Colonic mucosa (tissue), 4 donors: Measurements from ENCODE around the gene ADGB. TPM values are rescaled to one million over a fixed set of nuclear protein-coding genes. Genes with fewer than 3 reads are reported as not detected.

ENCODE experiments used
- DNase-seq: peaks from one replicate; pipeline ENCODE4 v3.0.0-alpha.2; 2020
- H3K27ac ChIP-seq: fragments of 200-600 bp; one replicate; pipeline ENCODE4 v1.8.0; 2021
- H3K27me3 ChIP-seq: fragments of 200-600 bp; one replicate; pipeline ENCODE4 v1.8.0; 2021
- H3K36me3 ChIP-seq: fragments of 200-600 bp; one replicate; pipeline ENCODE4 v1.8.0; 2021
- H3K4me1 ChIP-seq: fragments of 200-600 bp; one replicate; pipeline ENCODE4 v1.8.0; 2021; ENCODE audit warnings: mild to moderate bottlenecking
- H3K4me3 ChIP-seq: fragments of 200-600 bp; one replicate; pipeline ENCODE4 v1.8.0; 2021
- H3K9ac ChIP-seq, 2 donors: one replicate each; pipeline ENCODE4 v1.7.0; 2013; ENCODE audit warnings: control low read depth in 2 of 2, low read depth in 2 of 2, low read length in 2 of 2
- H3K9me3 ChIP-seq: fragments of 200-600 bp; one replicate; pipeline ENCODE4 v1.8.0; 2021
- intact Hi-C: fragments of 100-400 bp; cut with DNase I; formaldehyde crosslinking; loops from one replicate; pipeline ENCODE4 v1.14.1; 2022
- total RNA-seq, 2 donors: library from RNA; stranded (reverse); fragmentation: NEBNext Ultra II Directional in 1 of 2; extraction: Animal tissue kit (Norgen Biotek cat#: 25700) in 1 of 2; gene quantifications; one replicate each; pipeline ENCODE4 v1.2.1, GENCODE V29; 2021
- TF ChIP-seq, protein P1 (sequence below): fragments of 200-600 bp; IDR thresholded peaks from one replicate; pipeline ENCODE4 v1.8.0; 2022; ENCODE audit warnings: antibody characterized with exemption, mild to moderate bottlenecking
- donor health status: healthy.
- donor health status: DM: no; HTN: no; CAD: no.
- donor health status: DM: no; HTN: no; CAD: no.

Gene ADGB
- total RNA-seq, 2 donors from 2014 or later: 0.57 to 0.72 TPM

DNA sequence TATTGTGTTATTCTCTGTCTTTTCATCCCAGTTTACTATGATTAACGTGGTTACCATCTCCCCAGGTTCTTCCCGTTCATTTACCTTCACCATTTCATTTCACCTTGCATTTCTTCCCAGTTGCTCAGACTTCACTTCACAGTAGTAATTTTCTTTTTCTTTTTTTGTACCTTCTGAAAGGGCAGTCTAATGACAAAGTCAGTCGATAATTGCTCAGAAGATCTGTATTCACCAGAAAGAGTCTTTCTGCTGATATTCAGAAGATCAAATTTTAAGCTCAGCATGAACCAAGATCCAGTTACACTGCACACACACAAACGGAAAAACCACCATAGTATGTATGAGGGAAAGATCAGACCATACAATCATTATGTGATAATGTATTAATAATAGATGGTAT, 265.5 kb downstream of the ADGB start:
- no peak for DNase-seq
- Histone ChIP-seq H3K36me3 (no peaks in the 10 kb centered on the region), H3K4me1 (no peaks in the 10 kb centered on the region), H3K9me3 (no peaks in the 10 kb centered on the region), H3K27me3 (no peaks in the 10 kb centered on the region), H3K4me3 (no peak overlapping the region), H3K9ac (no peak overlapping the region), H3K27ac (no peak overlapping the region)
- intact Hi-C loops: no loop called here
- TF ChIP-seq, protein P1, sequence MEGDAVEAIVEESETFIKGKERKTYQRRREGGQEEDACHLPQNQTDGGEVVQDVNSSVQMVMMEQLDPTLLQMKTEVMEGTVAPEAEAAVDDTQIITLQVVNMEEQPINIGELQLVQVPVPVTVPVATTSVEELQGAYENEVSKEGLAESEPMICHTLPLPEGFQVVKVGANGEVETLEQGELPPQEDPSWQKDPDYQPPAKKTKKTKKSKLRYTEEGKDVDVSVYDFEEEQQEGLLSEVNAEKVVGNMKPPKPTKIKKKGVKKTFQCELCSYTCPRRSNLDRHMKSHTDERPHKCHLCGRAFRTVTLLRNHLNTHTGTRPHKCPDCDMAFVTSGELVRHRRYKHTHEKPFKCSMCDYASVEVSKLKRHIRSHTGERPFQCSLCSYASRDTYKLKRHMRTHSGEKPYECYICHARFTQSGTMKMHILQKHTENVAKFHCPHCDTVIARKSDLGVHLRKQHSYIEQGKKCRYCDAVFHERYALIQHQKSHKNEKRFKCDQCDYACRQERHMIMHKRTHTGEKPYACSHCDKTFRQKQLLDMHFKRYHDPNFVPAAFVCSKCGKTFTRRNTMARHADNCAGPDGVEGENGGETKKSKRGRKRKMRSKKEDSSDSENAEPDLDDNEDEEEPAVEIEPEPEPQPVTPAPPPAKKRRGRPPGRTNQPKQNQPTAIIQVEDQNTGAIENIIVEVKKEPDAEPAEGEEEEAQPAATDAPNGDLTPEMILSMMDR: no peak

DNA sequence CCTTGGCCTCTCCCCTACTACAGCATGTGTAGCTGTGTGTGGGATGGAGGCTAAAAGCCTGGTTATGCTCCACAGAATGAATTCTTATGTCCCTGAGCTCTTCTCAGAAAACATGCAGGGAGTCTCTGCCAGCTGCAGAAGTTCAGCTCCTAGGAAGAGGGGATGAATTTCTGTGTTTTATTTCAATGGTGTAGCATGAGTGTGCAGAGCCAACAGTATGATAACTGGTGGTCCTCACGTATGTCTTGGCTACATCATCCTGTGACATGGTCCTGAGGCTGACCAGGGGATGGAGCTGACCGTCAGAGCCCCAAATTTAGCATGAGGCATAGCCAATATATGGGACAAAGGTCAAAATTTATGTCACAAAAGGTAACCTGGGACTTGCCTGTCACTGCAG, 266.1 kb downstream of the ADGB start:
- H3K9me3 ChIP-seq: no peaks in the 10 kb centered on the region
- no peak overlapping the region for H3K9ac ChIP-seq
- no peaks in the 10 kb centered on the region for H3K36me3 ChIP-seq
- intact Hi-C loops: no loop called here
- no peak overlapping the region for H3K27ac ChIP-seq
- TF ChIP-seq, protein P1: no peak
- H3K27me3 ChIP-seq: no peaks in the 10 kb centered on the region
- DNase-seq: no peak
- H3K4me1 ChIP-seq: no peaks in the 10 kb centered on the region
- no peak overlapping the region for H3K4me3 ChIP-seq

Other genes starting within 250 kb of the ADGB start
- gene RAB32, start 55.1 kb upstream of the ADGB start, total RNA-seq: 10 to 100 TPM; 54.6 to 68.0 TPM